ENCODE results near the gene CDK11B. TPM values are rescaled to one million over a fixed set of nuclear protein-coding genes. Genes with fewer than 3 reads are reported as not detected.
"Not testable (repeated sequence)": the region's sequence is repeated elsewhere in the genome, so short reads cannot be mapped to it uniquely, and the experiment has no call there.

The CDK11B gene
- 8.7 TPM for total RNA-seq

DNA sequence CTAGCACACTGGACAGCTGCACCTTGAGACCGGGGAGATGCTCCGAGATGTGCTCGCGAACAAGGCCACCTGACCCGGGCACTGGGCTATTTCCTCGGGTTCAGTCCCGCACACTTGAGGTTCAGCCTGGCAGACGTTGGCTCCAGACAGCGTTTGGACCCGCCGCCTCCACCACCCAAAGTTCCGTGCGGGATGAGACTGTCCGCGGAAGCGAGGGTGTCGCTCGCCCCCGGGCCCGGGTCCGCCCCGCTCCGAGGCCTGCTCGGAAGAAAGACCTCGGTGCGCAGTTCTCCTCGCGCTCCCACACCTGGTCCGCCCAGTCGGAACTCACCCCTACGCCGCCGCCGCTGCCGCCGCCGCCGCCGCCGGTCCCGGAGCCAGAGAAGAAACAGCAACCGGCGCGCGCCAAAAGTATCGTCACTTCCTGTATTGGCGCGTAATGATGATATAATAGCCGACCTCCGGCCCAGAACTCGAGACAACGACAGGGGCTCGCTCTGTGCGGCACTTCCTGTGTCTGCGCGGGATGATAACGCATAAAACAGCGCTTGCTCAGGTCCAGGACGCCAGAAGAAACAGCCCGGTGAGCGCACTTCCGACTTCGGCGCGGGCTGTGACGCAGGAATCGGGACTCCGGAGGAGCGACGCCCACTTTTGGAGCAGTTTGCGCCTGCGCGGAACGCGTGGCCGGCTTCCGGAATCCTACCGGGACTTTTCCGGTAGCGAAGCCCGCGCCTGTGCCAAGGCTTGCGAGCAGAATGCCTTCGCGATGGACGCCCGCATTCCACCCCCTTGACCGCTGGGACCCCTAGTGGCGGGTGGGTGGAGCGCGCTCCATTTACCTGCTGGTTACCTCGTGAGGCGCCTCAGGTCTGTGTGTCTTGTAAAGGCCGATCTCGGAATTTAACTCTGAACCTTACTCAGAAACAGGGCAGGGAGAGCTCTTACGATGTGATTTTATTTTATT is at the start of gene CDK11B:
TSS of gene CDK11B (minus strand) at position 422 of the 967 bp plus-strand sequence. CDS start 1,519 bp downstream, outside the sequence.
- DNase-seq (ENCODE audit: low spot score) (peak; percentile 99), ATAC-seq (peak; percentile 93)

DNA sequence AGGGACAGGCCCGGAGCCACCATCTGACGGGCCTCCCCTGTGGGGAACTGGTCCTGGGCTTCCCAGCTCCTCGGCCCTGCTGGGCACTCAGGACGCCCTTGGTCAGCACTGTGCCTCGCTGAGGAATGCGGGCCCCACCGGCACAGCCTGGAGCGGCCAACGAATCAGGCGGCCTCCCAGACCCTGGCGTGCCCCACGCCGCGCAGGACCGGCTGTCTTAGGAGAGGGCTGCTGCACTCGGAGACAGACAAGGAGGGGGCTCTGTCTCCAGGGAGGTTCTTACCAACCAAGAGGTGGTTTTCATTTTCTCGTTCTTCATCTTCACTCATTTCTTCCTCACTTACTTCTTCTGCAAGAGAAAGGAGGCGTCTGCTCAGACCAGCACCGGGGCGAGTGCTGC is 49.1 kb upstream of the CDK11B start:
- ATAC-seq; DNase-seq (ENCODE audit: low spot score): not testable (repeated sequence)

DNA sequence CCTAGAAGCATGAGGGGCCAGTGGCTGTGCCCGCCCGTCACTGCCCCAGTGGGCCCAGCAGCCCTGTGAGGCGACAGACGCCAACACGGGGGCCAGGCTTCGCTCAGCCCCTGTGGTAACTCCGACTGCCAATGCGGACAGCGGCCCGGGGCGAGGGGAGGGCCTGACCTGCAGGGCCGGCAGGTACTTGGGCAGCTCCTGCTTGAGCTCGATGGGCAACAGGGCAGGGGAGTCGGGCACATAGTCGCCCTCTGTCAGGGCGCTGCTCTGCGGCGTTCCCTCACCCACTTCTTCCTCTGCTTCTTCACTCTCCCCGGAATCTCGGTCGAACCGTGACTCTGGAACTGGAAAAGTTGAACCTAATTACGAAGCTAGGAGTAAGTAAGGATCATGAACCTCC is 48.4 kb upstream of the CDK11B start:
- not testable (repeated sequence) for DNase-seq (ENCODE audit: low spot score); ATAC-seq

DNA sequence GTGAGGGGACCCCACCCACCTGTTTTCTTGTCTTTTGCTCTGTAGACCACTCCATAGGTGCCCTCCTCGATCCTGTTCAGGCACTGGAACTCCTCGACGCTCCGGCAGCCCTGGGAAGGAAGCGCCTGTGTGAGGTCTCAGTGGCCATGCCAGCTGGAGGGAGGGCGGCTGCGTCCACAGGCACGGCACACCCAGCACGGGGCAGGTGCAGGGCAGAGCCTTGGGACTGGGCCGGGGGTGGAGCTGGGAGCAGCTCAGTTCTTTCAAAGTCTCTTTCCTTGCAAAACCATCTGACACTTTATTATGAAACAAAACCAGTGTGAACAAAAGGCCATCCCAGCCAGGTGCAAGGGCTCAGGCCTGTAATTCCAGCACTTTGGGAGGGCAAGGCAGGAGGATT is 46.8 kb upstream of the CDK11B start:
- not testable (repeated sequence) for ATAC-seq

DNA sequence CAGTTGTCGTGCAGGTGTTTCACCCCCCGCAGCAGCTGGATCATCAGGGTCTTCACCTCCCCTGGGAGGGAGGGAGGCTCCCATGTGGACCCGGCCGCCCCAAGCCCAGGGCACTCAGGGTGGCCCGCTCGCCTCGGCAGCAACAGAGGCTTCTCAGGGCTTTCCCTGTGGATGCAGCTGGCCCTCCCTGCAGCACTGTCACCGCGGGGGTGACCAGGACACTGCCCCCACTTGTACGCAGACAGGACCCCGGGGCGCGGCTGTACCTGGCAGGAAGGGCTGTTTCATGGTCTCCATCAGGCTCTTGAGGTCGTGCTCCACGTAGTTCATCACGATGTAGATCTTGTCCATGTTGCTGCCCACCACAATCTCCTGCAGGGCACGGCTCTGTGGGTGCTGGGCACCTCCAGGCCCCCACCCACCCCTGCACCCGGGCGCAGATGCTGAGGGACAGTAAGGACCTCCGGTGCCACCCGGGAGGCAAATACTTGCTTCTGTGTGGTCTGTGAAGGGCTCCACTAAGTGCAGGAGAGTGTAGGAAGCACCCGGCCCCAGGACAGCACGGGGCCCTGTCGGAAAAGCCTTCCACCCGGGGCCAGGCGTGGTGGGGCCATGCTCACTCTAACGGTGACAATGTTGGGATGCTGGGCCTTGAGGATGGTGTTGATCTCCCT is 45.6 kb upstream of the CDK11B start:
- not testable (repeated sequence) for DNase-seq (ENCODE audit: low spot score); ATAC-seq

More for the DNA sequence above, 46.8 kb upstream of the CDK11B start:
- DNase-seq (ENCODE audit: low spot score), result not testable (repeated sequence)

DNA sequence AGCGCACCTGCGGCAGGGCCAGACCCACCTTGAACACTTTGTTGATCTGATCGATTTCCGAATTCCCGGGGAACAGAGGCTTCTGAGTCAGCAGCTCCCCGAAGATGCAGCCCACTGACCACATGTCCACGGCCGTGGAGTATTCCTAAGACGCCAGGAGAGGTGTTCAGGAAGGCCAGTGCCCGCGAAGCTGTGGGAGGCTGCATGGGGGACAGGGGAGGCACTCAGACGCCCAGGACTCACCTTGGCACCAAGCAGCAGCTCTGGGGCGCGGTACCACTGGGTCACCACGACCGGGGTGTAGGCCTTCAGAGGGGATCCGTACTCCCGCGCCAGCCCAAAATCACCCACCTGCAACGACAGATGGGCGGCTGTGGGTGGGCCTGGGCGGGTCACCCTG is 45.0 kb upstream of the CDK11B start:
- ATAC-seq (no peak), DNase-seq (ENCODE audit: low spot score) (no peak)

DNA sequence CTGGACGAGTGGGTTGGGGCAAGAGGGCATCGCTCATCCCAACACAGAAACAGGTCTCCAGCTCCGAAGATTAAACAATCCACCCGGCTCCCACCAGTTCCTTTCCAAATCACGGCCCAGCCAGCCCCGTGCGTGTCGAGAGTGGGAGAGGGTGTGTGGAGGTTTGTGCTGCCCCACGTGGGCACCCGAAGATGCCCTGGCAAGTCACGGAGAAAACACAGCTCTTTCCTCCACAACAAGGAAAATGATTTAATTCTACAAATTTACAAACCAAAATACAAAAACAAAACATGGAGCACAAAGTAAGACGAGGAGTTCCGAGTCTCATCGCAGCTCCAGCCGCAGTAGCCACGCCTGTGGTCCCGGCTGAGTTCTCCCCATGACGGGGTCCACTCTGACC is 43.7 kb upstream of the CDK11B start:
- DNase-seq (ENCODE audit: low spot score); ATAC-seq: not testable (repeated sequence)

DNA sequence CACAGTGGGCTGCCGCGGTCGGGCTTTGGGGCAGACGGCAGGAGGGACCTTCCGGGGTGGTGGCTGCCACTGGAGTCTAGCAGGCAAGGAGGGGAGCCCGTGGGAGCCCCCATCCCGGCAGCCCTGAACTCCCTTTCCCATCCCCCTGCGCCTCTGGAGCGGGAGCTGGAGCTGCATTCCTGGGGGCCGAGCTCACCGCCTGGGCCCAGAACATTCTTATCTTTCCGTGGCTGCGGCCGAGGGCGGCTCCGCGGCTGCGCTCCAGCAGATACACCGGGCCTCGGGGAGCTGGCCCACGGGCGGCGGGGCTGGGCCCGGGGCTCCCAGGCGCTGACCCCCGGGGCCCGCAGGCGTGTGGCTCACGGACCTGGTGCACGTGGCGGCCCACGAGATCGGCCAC is 41.8 kb upstream of the CDK11B start:
- ATAC-seq, result peak; percentile 10
- not testable (repeated sequence) for DNase-seq (ENCODE audit: low spot score)

DNA sequence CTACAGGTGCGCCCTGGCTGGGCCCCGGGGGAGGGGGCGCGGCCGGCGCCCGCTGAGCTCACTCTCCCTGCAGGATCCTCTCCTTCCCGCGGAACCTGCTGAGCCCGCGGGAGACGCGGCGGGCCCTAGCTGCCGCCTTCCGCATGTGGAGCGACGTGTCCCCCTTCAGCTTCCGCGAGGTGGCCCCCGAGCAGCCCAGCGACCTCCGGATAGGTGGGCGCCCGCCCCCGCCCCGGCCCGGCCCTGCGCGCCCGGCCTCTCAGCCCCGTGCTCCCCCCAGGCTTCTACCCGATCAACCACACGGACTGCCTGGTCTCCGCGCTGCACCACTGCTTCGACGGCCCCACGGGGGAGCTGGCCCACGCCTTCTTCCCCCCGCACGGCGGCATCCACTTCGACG is 41.3 kb upstream of the CDK11B start:
- not testable (repeated sequence) for ATAC-seq

DNA sequence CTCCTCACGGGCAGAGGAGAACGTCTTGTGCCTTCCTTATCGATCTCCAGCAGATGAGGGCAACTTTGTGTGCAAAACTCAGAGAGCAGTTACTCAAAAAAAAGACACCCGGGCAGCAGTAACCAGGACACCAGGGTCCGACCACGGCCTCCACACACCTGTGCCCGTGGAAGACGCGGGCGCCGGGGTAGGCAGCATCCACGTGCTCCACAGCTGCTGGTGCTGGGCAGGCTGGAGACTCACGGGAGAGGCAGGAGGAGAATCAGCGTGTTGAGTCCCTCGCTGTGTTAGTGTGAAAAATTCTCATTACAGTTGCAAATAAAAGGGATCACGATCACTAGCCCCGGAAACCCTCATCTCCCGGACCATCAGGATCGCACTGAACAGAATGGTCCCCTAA is 40.3 kb upstream of the CDK11B start:
- not testable (repeated sequence) for DNase-seq (ENCODE audit: low spot score); ATAC-seq

More for the DNA sequence above, 41.3 kb upstream of the CDK11B start:
- not testable (repeated sequence) for DNase-seq (ENCODE audit: low spot score)

DNA sequence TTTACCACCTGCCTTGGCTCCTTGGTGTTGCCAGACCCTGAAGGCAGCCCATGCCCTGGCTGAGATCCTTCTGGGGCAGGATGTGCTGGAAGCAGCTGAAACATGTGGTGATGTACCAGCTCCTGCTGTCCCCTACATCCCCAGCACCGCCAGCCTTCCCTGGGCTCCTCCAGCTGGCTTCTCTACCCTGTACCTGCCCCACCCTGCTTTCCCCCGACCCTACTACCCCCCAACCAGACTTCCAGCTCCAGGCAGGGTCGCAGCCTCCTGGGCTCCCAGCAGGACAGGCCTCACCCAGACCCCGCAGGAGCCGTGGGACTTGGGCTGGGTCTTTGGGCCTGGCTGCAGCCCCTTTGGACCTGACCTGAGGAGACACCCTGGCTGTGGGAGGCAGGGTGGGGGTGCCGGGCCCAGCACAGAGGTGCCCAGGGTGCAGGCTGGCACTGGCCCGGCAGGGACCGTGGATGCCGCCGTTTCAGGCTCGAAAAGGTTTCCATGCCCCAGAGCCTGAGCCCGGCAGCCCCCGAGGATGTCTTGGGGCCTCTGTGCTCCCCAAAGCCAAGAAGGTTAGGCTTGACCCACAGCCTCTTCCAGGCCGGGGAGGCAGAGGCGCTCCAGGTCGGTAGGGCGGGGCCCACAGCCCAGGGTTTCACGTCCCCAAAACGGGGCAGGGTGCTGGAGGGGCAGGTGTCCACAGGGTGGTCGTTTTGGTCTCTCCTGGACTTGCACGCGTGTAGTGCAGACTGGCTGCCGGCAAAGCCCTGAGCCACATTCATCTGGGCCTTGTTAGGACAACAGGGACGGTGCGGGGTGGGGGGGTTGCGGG is 38.8 kb upstream of the CDK11B start:
- DNase-seq (ENCODE audit: low spot score); ATAC-seq: not testable (repeated sequence)

DNA sequence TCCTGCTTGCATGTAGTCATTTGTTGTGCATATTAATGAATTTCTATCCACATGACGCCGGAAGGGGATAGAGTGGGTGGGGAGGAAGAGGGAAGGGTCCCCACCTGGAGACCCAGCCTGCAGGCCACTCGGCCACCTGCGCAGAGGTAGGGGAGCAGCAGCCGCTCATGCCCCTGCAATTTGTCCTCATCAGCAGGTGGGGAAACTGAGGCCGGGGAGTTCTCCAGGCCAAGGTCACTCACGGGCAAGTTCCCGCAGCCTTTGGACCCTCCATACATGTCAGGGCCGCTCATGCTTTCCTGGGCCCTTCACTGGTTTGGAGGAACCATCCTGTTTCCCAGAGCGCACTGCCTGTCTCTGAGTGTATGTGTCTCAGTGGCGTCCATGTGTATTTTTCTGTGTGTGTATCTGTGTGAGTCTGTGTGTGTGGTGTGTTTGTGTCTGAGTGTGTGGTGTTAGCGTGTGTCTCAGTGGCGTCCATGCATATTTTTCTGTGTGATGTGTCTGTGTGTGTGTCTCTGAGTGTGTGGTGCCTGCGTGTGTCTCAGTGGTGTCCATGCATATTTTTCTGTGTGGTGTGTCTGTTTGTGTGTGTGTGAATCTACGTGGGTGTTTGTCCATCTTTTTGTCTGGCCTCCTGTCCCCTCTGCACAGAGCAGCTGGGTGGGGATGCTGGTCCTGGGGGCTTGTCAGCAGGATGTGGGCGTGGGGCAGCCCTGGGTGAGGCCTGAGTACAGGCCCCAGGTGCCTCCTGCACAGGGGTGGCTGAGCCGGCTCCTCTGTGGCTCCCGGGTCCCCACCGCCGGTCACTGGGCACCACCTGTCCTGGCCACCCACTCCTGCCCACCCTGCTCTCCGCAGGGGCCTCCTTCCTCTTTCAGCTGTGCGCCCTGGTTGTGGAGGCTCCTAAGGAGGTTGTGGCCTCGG is 37.9 kb upstream of the CDK11B start:
- DNase-seq (ENCODE audit: low spot score); ATAC-seq: not testable (repeated sequence)

DNA sequence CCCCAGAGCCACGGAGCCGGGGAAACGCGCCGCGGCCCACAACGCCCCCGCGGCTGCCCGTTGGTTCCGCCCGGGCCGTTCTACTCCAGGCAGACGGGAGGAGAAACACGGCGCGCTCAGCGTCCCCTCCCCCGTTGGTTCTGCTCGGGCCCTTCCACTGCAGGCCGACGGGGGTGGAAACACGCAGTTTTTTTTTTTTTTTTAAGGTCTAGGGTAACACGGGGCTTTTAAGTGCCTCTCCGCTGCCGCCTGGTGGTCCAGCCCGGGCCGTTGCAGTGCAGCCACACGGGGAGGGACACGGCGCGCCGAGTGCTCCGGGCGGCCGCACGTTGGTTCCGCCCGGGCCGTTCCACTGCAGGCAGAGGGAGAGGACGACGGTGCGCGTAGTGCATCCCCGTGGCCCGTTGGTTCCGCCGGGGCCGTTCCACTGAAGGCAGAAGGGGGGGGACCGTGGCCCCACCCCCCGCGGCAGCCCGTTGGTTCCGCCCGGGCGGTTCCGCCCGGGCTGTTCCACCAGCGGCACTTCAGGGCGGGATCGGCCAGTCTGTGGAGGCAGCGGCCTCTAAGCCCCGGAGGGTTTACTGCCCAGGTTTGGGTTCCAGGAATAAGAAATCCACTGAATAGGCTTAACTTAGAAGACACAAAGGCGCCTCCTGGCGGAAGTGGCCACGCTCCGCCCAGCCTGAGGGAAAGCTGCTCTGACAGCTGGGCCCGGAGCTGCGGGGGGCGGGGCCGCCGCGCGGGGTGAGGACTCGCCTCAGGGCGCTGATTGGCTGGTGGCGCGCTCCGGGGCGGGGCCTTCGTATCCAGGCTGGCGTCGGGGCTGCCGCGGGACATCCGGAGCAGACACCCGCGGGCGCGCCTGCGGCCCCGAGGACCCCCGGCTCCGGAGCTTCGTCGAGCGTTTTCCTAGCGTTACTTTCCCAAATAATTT is 34.2 kb upstream of the CDK11B start, which contains the start of gene SLC35E2B:
TSS of gene SLC35E2B (minus strand) at position 82 of the 934 bp plus-strand sequence. CDS start 16,096 bp downstream, outside the sequence.
- peak; percentile 90 for DNase-seq (ENCODE audit: low spot score)
- ATAC-seq, result peak; percentile 87

DNA sequence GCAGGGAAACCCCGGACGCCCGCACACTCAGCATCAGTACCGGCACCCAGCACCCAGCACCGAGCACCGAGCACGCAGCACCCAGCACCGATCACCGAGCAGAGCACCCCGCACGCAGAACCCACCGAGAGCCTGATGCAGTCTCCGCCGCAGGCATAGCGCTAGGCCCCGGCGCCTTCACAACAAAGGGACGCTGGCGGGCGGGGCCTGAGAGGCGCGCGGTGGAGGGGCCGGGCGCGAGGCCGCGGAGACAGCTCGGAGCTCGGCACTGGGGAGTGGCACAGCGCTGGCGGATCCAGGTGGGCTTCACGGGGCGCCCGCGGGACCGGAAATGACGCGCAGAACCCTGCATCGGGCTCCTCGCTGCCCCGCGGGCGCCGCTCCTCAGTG is 33.5 kb upstream of the CDK11B start:
- peak; percentile 80 for ATAC-seq
- DNase-seq (ENCODE audit: low spot score), result peak; percentile 68

DNA sequence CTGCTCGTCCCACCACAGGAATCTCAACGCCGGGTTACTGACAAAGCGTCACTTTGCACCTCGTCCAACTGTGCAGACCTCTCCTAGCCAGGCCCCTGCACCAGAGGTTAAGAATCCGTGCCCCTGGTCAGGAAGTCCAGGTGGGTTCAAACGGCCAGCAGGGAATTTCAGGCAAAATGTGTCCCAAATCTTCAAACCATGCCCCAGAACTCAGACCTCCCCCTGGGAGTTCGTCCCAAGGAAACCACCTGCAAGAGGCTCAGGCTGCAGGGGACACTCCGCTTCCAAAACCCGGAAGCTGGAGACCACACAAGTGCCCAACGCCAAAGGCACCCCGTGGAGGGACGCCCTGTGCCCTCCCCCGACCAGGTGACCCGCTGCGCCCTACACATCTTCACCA is 32.6 kb upstream of the CDK11B start:
- not testable (repeated sequence) for DNase-seq (ENCODE audit: low spot score); ATAC-seq

DNA sequence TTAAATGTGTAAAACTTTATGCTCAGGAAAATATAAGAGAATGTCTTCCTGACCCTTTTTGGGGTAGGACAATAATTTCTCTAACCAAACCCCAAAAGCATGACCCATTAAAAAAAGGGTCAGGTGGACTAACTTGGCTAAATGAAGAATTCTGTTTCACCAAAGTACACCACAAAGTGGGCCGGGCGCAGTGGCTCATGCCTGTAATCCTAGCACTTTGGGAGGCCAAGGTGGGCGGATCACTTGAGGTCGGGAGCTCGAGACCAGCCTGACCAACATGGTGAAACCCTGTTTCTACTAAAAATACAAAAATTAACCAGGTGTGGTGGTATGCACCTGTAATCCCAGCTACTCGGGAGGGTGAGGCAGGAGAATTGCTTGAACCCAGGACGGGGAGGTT is 30.7 kb upstream of the CDK11B start:
- not testable (repeated sequence) for ATAC-seq; DNase-seq (ENCODE audit: low spot score)

DNA sequence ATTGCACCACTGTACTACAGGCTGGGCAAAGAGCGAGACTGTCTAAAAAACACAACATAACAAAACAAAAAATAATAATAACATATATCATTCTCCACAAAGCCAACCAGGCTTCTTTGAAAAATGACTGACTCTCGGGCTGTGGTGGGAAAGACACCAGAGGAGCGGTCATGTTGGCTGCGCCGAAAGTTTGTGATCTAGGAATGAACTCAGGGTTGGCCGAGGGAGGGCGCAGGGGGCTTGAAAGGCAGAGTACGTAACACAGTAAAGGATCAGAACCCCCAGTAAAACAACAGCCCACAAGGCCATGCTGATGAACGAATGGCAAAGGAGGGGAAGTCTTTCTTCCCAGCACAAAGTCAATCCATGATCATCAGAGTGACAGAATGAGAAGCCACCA is 29.0 kb upstream of the CDK11B start:
- no peak for ATAC-seq
- peak; percentile 32 for DNase-seq (ENCODE audit: low spot score)

DNA sequence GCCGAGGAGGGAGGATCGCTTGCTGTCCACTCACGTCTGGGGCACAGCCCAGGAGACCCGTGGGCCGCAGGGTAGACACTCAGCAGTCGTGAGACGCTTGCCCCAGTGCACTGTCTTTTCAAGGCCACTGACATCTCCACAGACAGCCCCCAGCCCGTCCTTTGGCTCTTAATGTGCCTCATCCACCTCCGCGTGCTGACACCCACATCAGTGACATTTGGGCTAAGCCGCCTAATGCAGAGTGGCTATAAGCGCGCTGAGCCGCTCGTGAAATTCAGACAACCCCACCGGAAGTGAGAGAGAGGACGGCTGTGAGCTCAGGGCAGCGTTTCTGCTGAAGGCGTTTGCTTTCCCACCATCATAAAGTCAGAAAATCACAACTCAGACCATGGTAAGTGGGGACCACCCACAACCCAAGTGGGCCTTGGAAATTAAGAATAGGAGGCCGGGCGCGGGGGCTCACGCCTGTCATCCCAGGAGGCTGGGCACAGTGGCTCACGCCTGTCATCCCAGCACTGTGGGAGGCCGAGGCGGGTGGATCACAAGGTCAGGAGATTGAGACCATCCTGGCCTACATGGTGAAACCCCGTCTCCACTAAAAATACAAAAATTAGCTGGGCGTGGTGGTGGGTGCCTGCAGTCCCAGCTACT is 25.4 kb upstream of the CDK11B start:
- ATAC-seq (no peak), DNase-seq (ENCODE audit: low spot score) (no peak)

All from left lobe of liver (tissue), 2 donors.